Measurements from ENCODE around the gene MPPE1. TPM values are rescaled to one million over a fixed set of nuclear protein-coding genes. Genes with fewer than 3 reads are reported as not detected.

Gene MPPE1
- total and polyA plus RNA-seq, 10 of the 15 experiments (the other 5 are each of a cell fraction or from before 2014, with no cell fraction given), result 13.8 to 34.5 (median 27.6) TPM

GRCh38 chr18:11947214-11948191 lies 39.4 kb upstream of the MPPE1 start (continued):
- TF ChIP-seq E2F8 (IDR thresholded peaks at IDR 0.05; ENCODE audit: low read depth, partially characterized antibody) (no peak), PKNOX1 (IDR thresholded peaks at IDR 0.05) (peak; percentile 96), TCF12 (IDR thresholded peaks at IDR 0.05; ENCODE audit: low read depth, low read length) (0 out of 2 replicates have a peak, but pooled peaks have one; percentile 36), DPF2 (IDR thresholded peaks at IDR 0.05) (peak; percentile 51), BMI1 (IDR thresholded peaks at IDR 0.05; ENCODE audit: borderline replicate concordance) (no peak), RELA (IDR thresholded peaks at IDR 0.05; ENCODE audit: borderline replicate concordance, partially characterized antibody) (no peak)
- TF ChIP-seq, protein P1, sequence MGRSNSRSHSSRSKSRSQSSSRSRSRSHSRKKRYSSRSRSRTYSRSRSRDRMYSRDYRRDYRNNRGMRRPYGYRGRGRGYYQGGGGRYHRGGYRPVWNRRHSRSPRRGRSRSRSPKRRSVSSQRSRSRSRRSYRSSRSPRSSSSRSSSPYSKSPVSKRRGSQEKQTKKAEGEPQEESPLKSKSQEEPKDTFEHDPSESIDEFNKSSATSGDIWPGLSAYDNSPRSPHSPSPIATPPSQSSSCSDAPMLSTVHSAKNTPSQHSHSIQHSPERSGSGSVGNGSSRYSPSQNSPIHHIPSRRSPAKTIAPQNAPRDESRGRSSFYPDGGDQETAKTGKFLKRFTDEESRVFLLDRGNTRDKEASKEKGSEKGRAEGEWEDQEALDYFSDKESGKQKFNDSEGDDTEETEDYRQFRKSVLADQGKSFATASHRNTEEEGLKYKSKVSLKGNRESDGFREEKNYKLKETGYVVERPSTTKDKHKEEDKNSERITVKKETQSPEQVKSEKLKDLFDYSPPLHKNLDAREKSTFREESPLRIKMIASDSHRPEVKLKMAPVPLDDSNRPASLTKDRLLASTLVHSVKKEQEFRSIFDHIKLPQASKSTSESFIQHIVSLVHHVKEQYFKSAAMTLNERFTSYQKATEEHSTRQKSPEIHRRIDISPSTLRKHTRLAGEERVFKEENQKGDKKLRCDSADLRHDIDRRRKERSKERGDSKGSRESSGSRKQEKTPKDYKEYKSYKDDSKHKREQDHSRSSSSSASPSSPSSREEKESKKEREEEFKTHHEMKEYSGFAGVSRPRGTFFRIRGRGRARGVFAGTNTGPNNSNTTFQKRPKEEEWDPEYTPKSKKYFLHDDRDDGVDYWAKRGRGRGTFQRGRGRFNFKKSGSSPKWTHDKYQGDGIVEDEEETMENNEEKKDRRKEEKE (IDR thresholded peaks at IDR 0.05), result no peak

Measured in GM12878 (cell line).